Hair follicle dermal papilla cell (primary cell): ENCODE data around the gene TAF1A. TPM values are rescaled to one million over a fixed set of nuclear protein-coding genes. Genes with fewer than 3 reads are reported as not detected.

Experiments
- total RNA-seq: library from RNA; depleted of rRNA; stranded (reverse); fragments of >200 nt; gene quantifications from 2 replicates; pipeline ENCODE4 v1.2.3, GENCODE V29; 2012

Gene TAF1A
- 10.7 TPM in 2 replicates for total RNA-seq

GRCh38 chr1:222589462-222590302, at the start of gene TAF1A:
TSS of gene TAF1A (minus strand) at chr1:222589933.

GRCh38 chr1:222618001-222618879, 28.5 kb upstream of the TAF1A start, which contains the start of gene MIA3:
TSS of gene MIA3 (plus strand) at chr1:222618097. CDS start at chr1:222618111, 14 bp downstream.

GRCh38 chr1:222547944-222548671, 41.6 kb downstream of the TAF1A start, which contains the start of gene HHIPL2:
TSS of gene HHIPL2 (minus strand) at chr1:222548104. CDS start at chr1:222548044, 60 bp downstream.

Other genes with a start within 250 kb of the TAF1A start
- 1.8 and 3.9 TPM in 2 replicates for gene HHIPL2, start 41.8 kb downstream of the TAF1A start, total RNA-seq
- gene MIA3, start 28.2 kb upstream of the TAF1A start, total RNA-seq = 56.0 and 72.9 TPM in 2 replicates
- gene AIDA, start 122.6 kb upstream of the TAF1A start, total RNA-seq = 60.7 and 62.1 TPM in 2 replicates
- 75.5 and 93.6 TPM in 2 replicates for gene BROX, start 122.6 kb upstream of the TAF1A start, total RNA-seq
- not detected in 2 replicates for gene FAM177B, start 147.3 kb upstream of the TAF1A start, total RNA-seq
- 5.7 and 5.8 TPM in 2 replicates for gene DISP1, start 225.1 kb upstream of the TAF1A start, total RNA-seq